Natural killer cell treated with Interleukin-12 subunit alpha and Interleukin-12 subunit beta and Interleukin-15 and Interleukin-18, amount 100 ng/mL, for 72 hours (primary cell): ENCODE results near the gene ZNF574. TPM values are rescaled to one million over a fixed set of nuclear protein-coding genes. Genes with fewer than 3 reads are reported as not detected.
A peak's percentile ranks its signal among the peaks of the same experiment; 100 is the strongest.

Source experiments
- ATAC-seq, 2 donors: fragments of 150-1000 bp; cut with Tn5 transposase in 1 of 2; sonication (Bioruptor Pico), chemical (Tn5 transposase) in 1 of 2; 2 replicates each; pipeline ENCODE4 v1.10.0; 2021
- DNase-seq: peaks from one replicate; pipeline ENCODE4 v3.0.0; 2022; ENCODE audit warnings: low spot score
- H3K27ac Mint-ChIP-seq, 2 donors: 1 replicate in 1 of 2; 2 replicates in 1 of 2; pipeline ENCODE4 v1.8.0; 2022; ENCODE audit warnings: mixed read lengths in 2 of 2, mild to moderate bottlenecking in 1 of 2, moderate library complexity in 1 of 2
- H3K27me3 Mint-ChIP-seq, 2 donors: 1 replicate in 1 of 2; 2 replicates in 1 of 2; pipeline ENCODE4 v1.8.0; 2022; ENCODE audit warnings: mixed read lengths in 2 of 2
- H3K36me3 Mint-ChIP-seq: one replicate; pipeline ENCODE4 v1.8.0; 2022; ENCODE audit warnings: mixed read lengths
- H3K4me1 Mint-ChIP-seq, 2 donors: 1 replicate in 1 of 2; 2 replicates in 1 of 2; pipeline ENCODE4 v1.8.0; 2022; ENCODE audit warnings: low read depth in 2 of 2, mixed read lengths in 2 of 2, mild to moderate bottlenecking in 1 of 2
- H3K4me3 Mint-ChIP-seq: one replicate; pipeline ENCODE4 v1.8.0; 2022; ENCODE audit warnings: mixed read lengths
- H3K9me3 Mint-ChIP-seq: 2 replicates; pipeline ENCODE4 v1.8.0; 2022; ENCODE audit warnings: mixed read lengths
- total RNA-seq, 2 donors: library from RNA; stranded (reverse); gene quantifications; one replicate each; pipeline ENCODE4 v1.2.3, GENCODE V29; 2022

The ZNF574 gene
- total RNA-seq, 2 donors from 2014 or later = 14.2 to 16.1 TPM

DNA sequence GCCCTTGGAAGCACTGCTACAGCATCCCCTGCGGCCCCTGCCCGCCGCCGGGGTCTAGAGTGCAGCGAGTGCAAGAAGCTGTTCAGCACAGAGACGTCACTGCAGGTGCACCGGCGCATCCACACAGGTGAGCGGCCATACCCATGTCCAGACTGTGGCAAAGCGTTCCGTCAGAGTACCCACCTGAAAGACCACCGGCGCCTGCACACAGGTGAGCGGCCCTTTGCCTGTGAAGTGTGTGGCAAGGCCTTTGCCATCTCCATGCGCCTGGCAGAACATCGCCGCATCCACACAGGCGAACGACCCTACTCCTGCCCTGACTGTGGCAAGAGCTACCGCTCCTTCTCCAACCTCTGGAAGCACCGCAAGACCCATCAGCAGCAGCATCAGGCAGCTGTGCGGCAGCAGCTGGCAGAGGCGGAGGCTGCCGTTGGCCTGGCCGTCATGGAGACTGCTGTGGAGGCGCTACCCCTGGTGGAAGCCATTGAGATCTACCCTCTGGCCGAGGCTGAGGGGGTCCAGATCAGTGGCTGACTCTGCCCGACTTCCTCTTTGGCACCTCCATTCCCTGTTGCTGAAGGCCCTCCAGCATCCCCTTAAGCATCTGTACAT lies 4.9 kb downstream of the ZNF574 start:
- Mint-ChIP-seq H3K4me3 (no peak overlapping the region), H3K27ac (no peak overlapping the region)

DNA sequence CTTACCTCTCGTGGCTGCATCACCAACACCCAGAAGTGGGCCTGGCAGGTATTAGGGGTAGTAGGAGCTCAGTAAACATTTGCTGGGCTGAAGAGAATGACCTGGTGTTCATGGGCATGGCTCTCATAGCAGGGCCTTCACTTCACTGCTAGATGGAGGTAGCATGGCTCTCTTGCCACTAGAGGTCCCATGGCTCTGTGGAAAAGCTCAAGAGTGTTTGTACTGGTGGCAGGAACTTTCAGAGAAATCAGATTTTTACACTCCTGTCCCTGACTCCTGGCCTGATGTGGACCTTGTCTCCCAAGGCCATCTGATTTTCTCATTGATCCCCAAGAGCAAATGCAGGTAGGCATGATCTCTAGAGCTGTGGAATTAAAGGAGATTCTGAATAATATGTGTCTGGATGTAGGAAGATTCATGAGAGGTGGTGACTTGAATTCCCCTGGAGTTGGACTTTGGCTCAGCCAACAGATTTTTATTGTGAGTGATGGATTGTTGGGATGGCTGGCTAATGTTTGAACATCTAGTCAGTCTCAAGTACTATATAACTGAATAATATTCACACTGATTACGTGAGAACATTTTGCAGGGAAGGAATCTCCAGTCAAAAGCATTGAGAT lies 5.7 kb downstream of the ZNF574 start:
- Mint-ChIP-seq H3K27ac (no peak overlapping the region), H3K9me3 (no peaks in the 10 kb centered on the region), H3K4me3 (no peak overlapping the region), H3K27me3 (no peaks in the 10 kb centered on the region), H3K4me1 (peaks cover 23 to 29% of the 10 kb centered on the region in 2 donors), H3K36me3 (peaks cover 4% of the 10 kb centered on the region)
- no peak for DNase-seq
- ATAC-seq = no peak

More for the DNA sequence above, 4.9 kb downstream of the ZNF574 start:
- H3K27me3 Mint-ChIP-seq = no peaks in the 10 kb centered on the region
- ATAC-seq (no peak), DNase-seq (no peak)
- H3K4me1 Mint-ChIP-seq = peaks cover 27 to 34% of the 10 kb centered on the region in 2 donors
- no peaks in the 10 kb centered on the region for H3K9me3 Mint-ChIP-seq
- H3K36me3 Mint-ChIP-seq = peaks cover 5% of the 10 kb centered on the region

DNA sequence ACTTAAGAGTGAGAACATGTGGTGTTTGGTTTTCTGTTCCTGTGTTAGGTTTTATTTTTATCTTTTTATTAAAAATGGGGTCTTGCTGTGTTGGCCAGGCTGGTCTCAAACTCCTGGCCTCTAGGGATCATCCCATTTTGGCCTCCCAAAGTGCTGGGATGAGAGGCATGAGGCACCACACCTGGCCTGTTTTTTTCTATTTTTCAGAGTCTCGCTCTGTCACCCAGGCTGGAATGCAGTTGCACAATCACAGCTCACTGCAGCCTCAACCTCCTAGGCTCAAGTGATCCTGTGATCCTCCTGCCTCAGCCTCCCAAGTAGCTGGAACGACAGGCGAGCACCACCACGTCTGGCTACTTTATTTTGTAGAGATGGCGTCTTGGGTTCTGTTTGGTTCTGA lies 7.6 kb downstream of the ZNF574 start:
- Mint-ChIP-seq H3K36me3 (no peaks in the 10 kb centered on the region), H3K9me3 (no peaks in the 10 kb centered on the region), H3K4me1 (peaks cover 5 to 13% of the 10 kb centered on the region in 2 donors), H3K4me3 (no peak overlapping the region), H3K27ac (no peak overlapping the region), H3K27me3 (no peaks in the 10 kb centered on the region)
- ATAC-seq = no peak
- DNase-seq = no peak

DNA sequence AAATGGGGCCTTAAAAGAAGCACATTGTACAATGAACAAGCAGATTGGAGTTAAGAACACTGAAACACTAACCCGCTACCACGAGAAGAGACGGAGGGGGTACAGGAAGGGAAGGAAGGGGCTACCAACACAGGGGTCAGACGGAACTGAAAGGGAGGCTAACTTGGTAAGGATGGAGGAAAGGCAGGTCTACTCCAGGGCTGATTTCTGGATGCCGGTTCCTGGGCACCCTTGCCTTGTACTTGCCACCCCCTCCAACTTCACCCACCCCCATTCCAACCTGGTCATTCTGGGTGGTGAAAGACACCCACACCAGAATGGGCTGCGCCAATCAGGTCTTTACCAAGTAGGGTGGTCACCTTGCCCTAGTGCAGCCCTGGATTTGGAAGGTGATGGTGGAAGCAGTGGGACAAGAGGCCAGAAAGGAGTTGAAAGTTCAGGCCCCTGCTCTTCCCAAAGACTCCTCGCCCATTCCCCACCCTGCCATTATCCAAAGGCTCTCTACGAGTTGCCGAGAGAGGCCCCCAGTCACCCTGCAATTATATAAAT lies 10.3 kb downstream of the ZNF574 start:
- ATAC-seq (no peak), DNase-seq (peak; percentile 35)
- Mint-ChIP-seq H3K9me3 (no peaks in the 10 kb centered on the region), H3K27me3 (no peaks in the 10 kb centered on the region), H3K4me1 (peaks cover 8 to 23% of the 10 kb centered on the region in 2 donors), H3K36me3 (no peaks in the 10 kb centered on the region), H3K27ac (no peak overlapping the region), H3K4me3 (no peak overlapping the region)

DNA sequence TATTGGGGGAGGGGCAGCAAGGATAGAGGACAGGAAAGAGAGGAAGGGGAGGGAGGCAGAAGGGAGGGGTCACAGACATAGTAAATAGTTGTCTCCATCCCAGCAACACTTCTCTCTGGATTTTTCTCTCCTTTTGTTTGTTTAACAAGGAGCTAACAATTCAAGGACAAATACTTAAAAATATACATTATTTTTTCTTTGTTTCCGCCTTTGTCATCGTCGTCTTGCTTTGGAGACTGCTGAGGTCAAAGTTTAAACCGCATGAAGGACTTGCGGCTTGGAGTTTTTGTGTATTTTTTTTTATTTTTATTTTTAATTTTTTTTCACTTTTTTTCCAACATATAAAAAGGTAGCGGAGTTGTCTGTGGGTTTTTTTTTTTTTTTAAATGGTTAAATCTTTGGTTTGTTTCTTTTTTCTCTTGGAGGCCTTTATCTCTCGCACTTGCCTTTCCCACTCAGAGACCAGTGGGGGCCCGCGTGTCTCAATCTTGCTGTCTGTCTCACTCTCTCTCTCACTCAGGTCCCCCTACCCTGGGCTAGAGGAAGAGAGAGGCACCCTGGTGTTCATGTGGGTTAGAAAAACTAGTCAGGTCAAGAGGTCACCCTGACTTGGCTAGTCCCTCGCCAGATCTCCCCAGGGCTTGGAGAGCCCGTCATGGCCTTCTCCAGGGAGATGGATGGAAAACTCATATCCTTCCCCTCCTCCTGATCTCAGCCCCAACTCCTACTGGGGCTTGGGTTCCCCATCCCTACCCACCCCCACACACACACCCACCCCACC lies 11.0 kb downstream of the ZNF574 start:
- no peak overlapping the region for H3K27ac Mint-ChIP-seq
- H3K36me3 Mint-ChIP-seq = no peaks in the 10 kb centered on the region
- DNase-seq = peak; percentile 1
- H3K4me1 Mint-ChIP-seq = peaks cover 8 to 17% of the 10 kb centered on the region in 2 donors
- no peaks in the 10 kb centered on the region for H3K9me3 Mint-ChIP-seq
- no peak for ATAC-seq
- H3K4me3 Mint-ChIP-seq = no peak overlapping the region
- H3K27me3 Mint-ChIP-seq = no peaks in the 10 kb centered on the region

DNA sequence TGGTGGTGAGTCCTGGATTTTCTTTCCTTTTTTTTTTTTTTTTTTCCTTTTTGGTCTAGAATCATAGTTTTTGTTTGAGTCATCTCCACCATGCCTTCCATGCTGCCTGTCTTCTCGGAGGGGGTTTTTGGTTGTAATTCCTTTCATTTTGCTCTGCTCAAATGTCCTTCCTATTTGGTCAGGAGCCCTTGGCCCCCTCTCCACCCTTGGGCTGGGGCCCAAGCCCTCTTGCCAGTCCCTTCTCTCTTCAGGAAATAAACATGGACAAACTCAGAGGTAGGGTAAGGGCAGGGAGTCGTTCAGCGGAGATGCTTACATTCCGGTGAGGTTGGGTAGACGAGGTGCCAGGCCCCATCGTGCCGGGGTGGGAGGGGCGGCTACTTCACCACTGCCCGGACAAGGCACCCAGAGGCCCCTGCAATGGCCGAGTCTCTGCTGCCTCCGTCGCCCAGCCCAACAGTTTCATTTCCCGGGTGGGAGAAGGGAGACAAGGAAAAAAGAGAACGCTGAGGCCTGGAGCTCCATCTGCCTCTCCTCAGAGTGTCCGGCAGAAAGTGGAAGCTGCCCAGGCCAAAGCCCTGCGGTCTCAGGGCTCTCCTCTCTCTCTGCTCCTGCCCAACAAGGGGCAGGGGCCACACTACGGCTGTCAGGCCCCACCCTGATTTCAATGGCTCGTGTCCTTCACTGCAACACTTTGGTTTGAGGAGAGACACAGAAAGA lies 12.7 kb downstream of the ZNF574 start:
- DNase-seq (no peak), ATAC-seq (no peak)
- Mint-ChIP-seq H3K27me3 (no peaks in the 10 kb centered on the region), H3K4me3 (no peak overlapping the region), H3K36me3 (no peaks in the 10 kb centered on the region), H3K4me1 (peaks cover 8 to 20% of the 10 kb centered on the region in 2 donors), H3K27ac (no peak overlapping the region), H3K9me3 (no peaks in the 10 kb centered on the region)

DNA sequence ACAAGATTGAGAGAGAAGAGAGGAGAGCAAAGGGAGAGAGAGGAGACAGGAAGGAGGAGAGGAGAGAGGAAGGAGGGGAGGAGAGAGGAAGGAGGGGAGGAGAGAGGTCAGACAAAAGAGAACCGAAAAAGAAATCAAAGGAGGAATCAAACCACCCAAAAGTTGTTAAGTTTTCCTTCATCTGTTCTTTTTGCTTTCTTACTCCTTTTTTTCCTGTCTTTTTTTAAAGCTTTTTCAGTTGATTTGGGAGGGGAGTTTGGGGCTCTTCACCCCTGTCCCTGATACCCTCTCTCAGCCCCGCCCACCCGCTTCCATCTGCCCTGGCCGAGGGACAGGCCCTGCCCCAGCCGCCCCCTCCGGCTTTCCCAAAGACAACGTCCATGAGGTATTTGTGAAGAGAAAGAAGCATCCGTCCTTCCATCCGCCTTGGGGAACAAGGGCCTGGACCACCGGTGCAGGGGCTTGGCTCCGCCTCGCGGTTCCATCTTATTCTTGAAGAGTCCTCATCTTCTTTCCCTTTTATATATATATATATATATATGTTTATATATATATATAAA lies 13.3 kb downstream of the ZNF574 start:
- H3K4me1 Mint-ChIP-seq = peaks cover 8 to 16% of the 10 kb centered on the region in 2 donors
- no peak overlapping the region for H3K4me3 Mint-ChIP-seq
- peaks cover 2% of the 10 kb centered on the region for H3K36me3 Mint-ChIP-seq
- H3K9me3 Mint-ChIP-seq = no peaks in the 10 kb centered on the region
- no peak for ATAC-seq
- no peaks in the 10 kb centered on the region for H3K27me3 Mint-ChIP-seq
- no peak overlapping the region for H3K27ac Mint-ChIP-seq
- DNase-seq = no peak

DNA sequence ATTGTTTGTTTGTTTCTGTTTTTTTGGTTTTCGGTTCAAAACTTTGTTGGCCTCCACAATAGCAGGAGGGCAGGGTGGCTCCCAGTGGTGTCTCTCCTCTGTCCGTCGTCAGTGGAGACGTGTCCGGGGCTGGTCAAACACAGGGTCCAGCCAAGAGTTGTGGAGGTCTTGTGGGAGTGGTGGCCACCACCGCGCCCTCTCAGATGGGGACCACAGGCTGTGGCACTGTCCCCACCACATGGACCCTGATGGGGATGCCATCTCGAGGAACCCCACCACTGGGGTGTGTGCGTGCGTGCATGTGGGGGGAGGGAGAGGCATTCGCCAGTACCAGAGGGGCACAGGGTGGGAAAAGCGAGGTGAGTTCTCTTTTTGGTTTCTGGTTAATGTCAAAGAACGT lies 13.8 kb downstream of the ZNF574 start:
- Mint-ChIP-seq H3K9me3 (no peaks in the 10 kb centered on the region), H3K27ac (no peak overlapping the region), H3K36me3 (peaks cover 6% of the 10 kb centered on the region), H3K4me3 (no peak overlapping the region), H3K27me3 (no peaks in the 10 kb centered on the region), H3K4me1 (peaks cover 8 to 16% of the 10 kb centered on the region in 2 donors)
- ATAC-seq (no peak), DNase-seq (no peak)

DNA sequence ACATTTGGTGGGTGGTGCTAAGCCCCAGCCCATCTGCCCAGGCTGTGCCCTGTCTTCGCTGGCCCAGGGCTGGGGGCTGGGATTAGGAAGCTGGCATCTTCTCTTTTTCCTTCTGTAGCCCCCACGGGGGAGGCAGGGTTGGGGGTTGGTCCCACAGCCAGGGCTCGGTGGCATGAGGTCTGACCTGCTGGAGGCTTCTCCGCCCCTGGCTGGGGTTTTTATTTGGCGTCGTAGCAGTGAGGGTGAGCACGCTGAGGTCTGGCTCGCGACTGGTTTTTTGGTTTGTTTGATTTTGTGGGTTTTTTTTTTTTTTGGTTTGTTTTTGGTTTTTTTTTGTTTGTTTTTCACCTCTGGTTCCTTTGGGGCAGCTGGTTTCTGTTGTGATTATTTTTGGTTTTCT lies 14.7 kb downstream of the ZNF574 start:
- Mint-ChIP-seq H3K4me1 (peaks cover 8 to 16% of the 10 kb centered on the region in 2 donors), H3K9me3 (no peaks in the 10 kb centered on the region), H3K27me3 (no peaks in the 10 kb centered on the region), H3K27ac (peak overlapping the region; percentile 60 to 77), H3K4me3 (peak overlapping the region; percentile 39), H3K36me3 (peaks cover 6% of the 10 kb centered on the region)
- DNase-seq (no peak), ATAC-seq (no peak)

DNA sequence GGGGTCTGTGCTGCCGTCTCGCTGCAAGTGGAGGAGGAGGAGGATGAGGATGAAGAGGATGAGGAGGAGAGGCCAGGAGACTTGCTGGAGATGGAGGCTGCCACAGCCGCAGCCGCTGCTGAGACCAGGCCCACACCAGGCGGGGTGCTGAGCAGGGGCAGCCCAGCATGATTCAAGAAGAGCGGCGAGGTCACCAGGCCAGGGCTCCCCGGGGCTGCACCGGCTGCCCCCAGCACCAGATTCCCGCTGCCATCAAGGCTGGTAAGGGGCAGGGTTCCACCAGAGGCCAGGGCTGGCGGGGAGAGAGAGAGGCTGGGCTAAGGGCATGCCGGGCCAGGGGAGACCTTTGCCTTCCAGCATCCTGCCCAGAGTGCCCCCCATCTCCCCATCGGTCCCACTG lies 15.3 kb downstream of the ZNF574 start:
- ATAC-seq = peak in 1 of 2 donors; percentile 50
- Mint-ChIP-seq H3K27me3 (no peaks in the 10 kb centered on the region), H3K27ac (peak overlapping the region; percentile 60 to 77), H3K4me3 (peak overlapping the region; percentile 39), H3K36me3 (peaks cover 6% of the 10 kb centered on the region), H3K4me1 (peaks cover 8 to 16% of the 10 kb centered on the region in 2 donors), H3K9me3 (no peaks in the 10 kb centered on the region)
- DNase-seq = no peak

DNA sequence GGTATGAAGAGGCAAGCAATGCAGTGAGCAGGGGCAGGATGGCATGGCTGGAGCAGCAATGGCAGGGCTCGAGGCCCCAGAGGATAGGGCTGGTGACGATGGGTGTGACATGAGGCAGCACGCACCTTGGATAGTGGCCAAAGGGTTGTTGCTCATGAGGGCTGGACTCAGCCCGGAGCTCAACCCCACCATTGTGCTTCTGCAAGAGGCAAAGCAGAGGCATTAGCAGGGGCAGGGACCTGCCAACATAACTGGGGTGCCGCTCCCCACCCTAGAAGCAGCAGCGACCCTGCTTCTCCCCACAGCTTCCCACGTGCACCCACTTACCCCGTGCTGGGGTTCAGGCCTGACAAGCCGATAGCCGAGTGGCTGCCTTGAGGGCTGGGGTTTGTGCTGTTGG lies 15.8 kb downstream of the ZNF574 start:
- no peak overlapping the region for H3K4me3 Mint-ChIP-seq
- peaks cover 8 to 16% of the 10 kb centered on the region in 2 donors for H3K4me1 Mint-ChIP-seq
- ATAC-seq = no peak
- H3K27me3 Mint-ChIP-seq = no peaks in the 10 kb centered on the region
- peaks cover 6% of the 10 kb centered on the region for H3K36me3 Mint-ChIP-seq
- DNase-seq = no peak
- H3K9me3 Mint-ChIP-seq = no peaks in the 10 kb centered on the region
- H3K27ac Mint-ChIP-seq = no peak overlapping the region

DNA sequence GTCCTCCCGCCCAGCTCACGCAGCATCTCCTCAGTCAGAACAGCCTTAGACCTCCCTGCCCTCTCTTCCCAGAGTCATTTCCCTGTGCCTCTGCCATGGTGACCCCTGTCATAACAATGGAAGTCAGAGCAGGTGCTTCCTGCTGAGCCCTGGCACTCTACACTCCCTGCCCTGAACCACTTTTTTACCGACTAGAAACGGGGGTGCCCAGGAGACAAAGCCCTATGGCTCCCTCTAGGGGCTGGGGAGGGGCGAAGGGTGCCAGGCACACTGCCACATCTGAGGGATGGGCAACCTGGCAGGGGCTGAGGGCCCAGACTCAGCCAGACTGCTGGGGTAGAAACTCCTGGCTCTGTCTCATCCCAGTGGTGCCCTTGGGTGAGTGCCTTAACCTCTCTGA lies 16.4 kb downstream of the ZNF574 start:
- Mint-ChIP-seq H3K27me3 (no peaks in the 10 kb centered on the region), H3K4me1 (peaks cover 8 to 16% of the 10 kb centered on the region in 2 donors), H3K27ac (no peak overlapping the region), H3K9me3 (no peaks in the 10 kb centered on the region), H3K36me3 (peaks cover 6% of the 10 kb centered on the region), H3K4me3 (no peak overlapping the region)
- DNase-seq (no peak), ATAC-seq (peak in 1 of 2 donors; percentile 49)

DNA sequence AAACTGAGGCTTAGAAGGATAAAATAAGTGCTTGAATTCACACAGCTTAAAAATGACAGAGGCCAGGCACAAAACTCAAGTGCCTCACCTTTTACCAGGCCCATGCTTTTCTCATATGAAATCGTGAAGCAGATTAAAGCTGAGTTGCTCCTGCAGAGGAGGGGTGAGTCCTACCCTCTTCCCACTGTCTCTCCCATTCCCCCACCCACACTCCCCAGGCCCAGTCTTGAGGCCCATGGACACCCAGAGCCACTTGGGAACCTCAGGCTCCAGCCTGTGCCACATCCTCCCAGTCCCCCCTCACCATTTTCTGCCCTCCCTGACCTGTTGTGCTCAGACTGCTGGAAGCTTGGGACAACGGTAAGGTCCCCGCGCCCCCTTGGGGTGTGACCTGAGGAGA lies 17.5 kb downstream of the ZNF574 start:
- Mint-ChIP-seq H3K4me1 (peaks cover 8 to 15% of the 10 kb centered on the region in 2 donors), H3K27ac (no peak overlapping the region), H3K4me3 (no peak overlapping the region), H3K9me3 (no peaks in the 10 kb centered on the region), H3K27me3 (no peaks in the 10 kb centered on the region), H3K36me3 (peaks cover 6% of the 10 kb centered on the region)
- ATAC-seq = no peak
- DNase-seq = no peak
